ENCODE results near the gene EBF3. TPM values are rescaled to one million over a fixed set of nuclear protein-coding genes. Genes with fewer than 3 reads are reported as not detected.
A peak's percentile ranks its signal among the peaks of the same experiment; 100 is the strongest.

EBF3 gene
- total RNA-seq, 1 experiment from 2014 or later: 0.64 TPM

- POLR2A ChIA-PET: interaction anchor here (0.6 kb wide), 1 partner anchor 843 kb away, joined by 10 read pairs; no protein-coding TSS in a partner anchor
- in situ Hi-C loops (cut with HindIII; ENCODE audit: low pct_unique_long_range_greater_than_20kb, low sequenced_read_pairs): no loop called here
- DNase-seq (ENCODE audit: low read depth, low spot score): no peak
Measured at GRCh38 chr10:129962872-129963640, 1.0 kb downstream of the EBF3 start.

More at GRCh38 chr10:129962872-129963640, 1.0 kb downstream of the EBF3 start:
- CTCF ChIA-PET: no interaction called here
- ATAC-seq: peak; percentile 49
- TF ChIP-seq TCF7L2 (IDR thresholded peaks at IDR 0.05; ENCODE audit: low read depth, low read length): no peak
- TF ChIP-seq SIN3A (IDR thresholded peaks at IDR 0.05; ENCODE audit: borderline replicate concordance, insufficient read depth, low read depth, low read length): no peak
- TF ChIP-seq REST (IDR thresholded peaks at IDR 0.05; ENCODE audit: insufficient read depth in 1 of 2, low read depth in 2 of 2, low read length in 1 of 2): no peak
- TF ChIP-seq POLR2AphosphoS5 (IDR thresholded peaks at IDR 0.05; ENCODE audit: low read depth, low read length): no peak
- no peak for TF ChIP-seq CTCF (IDR thresholded peaks at IDR 0.05)
- Histone ChIP-seq H3K27ac (ENCODE audit: low read length) (no peak overlapping the region), H3K4me3 (ENCODE audit: low read depth in 2 of 2, low read length in 2 of 2) (peak overlapping the region; percentile 54 to 59), H3K9me3 (ENCODE audit: control insufficient read depth, insufficient read depth, low read depth, low read length) (no peaks in the 10 kb centered on the region), H3K36me3 (ENCODE audit: control insufficient read depth, insufficient read depth, low read length) (no peaks in the 10 kb centered on the region), H3K4me1 (ENCODE audit: control insufficient read depth, insufficient read depth, low read length) (peaks cover 9% of the 10 kb centered on the region), H3K27me3 (ENCODE audit: control insufficient read depth, insufficient read depth, low read length) (peaks cover 25% of the 10 kb centered on the region)
- intact Hi-C loops (cut with micrococcal nuclease; ENCODE audit: unreplicated experiment): loop anchor here (5.0 to 10.0 kb wide), 2 partner anchors 81 to 498 kb away; partner anchors contain the start of gene MGMT
- BruUV-seq (replicated peaks): no TSS peak
